Skeletal muscle tissue (tissue), 4 donors: ENCODE results near the gene MAP3K13. TPM values are rescaled to one million over a fixed set of nuclear protein-coding genes. Genes with fewer than 3 reads are reported as not detected.
"Not testable (repeated sequence)": the region's sequence is repeated elsewhere in the genome, so short reads cannot be mapped to it uniquely, and the experiment has no call there.

Experiments
- H3K27ac ChIP-seq: one replicate; pipeline ENCODE4 v1.7.0; 2013; ENCODE audit warnings: mild to moderate bottlenecking, low read depth, low read length, inconsistent platforms
- H3K27me3 ChIP-seq, 3 donors: one replicate each; pipeline ENCODE4 v1.7.0; 2013; ENCODE audit warnings: low read length in 3 of 3; ENCODE audit not compliant: control insufficient read depth in 3 of 3, insufficient read depth in 3 of 3
- H3K36me3 ChIP-seq, 3 donors: one replicate each; pipeline ENCODE4 v1.7.0; 2013; ENCODE audit warnings: low read length in 3 of 3; ENCODE audit not compliant: control insufficient read depth in 3 of 3, insufficient read depth in 3 of 3
- H3K4me1 ChIP-seq, 3 donors: one replicate each; pipeline ENCODE4 v1.7.0; 2013; ENCODE audit warnings: low read length in 3 of 3, mild to moderate bottlenecking in 3 of 3; ENCODE audit not compliant: control insufficient read depth in 3 of 3, insufficient read depth in 3 of 3
- H3K4me3 ChIP-seq, 3 donors: one replicate each; pipeline ENCODE4 v1.7.0; 2013; ENCODE audit warnings: low read length in 3 of 3
- H3K9ac ChIP-seq, 3 donors: one replicate each; pipeline ENCODE4 v1.7.0; 2013; ENCODE audit warnings: low read length in 3 of 3, mild to moderate bottlenecking in 3 of 3, moderate library complexity in 2 of 3, low read depth in 1 of 3
- H3K9me3 ChIP-seq, 3 donors: one replicate each; pipeline ENCODE4 v1.7.0; 2013; ENCODE audit warnings: low read length in 3 of 3; ENCODE audit not compliant: control insufficient read depth in 3 of 3
- total RNA-seq: library from RNA; depleted of rRNA; stranded (reverse); fragments of >200 nt; gene quantifications from one replicate; pipeline ENCODE4 v1.2.3, GENCODE V29; 2014
- donor health status: Osteomylitis.

The MAP3K13 gene
- total RNA-seq, 1 donor from 2014 or later = 9.9 TPM

- H3K27me3 ChIP-seq = no peaks in the 10 kb centered on the region
- no peaks in the 10 kb centered on the region for H3K36me3 ChIP-seq
- no peak overlapping the region for H3K4me3 ChIP-seq
- H3K27ac ChIP-seq = no peak overlapping the region
- H3K9ac ChIP-seq = no peak overlapping the region
- H3K9me3 ChIP-seq = no peaks in the 10 kb centered on the region
- peaks cover 0 to 4% (median 0%) of the 10 kb centered on the region in 3 donors for H3K4me1 ChIP-seq
Observed at GRCh38 chr3:185409957-185410356, 47.0 kb downstream of the MAP3K13 start.

- Histone ChIP-seq H3K36me3 (no peaks in the 10 kb centered on the region), H3K4me1 (no peaks in the 10 kb centered on the region), H3K27me3 (no peaks in the 10 kb centered on the region), H3K9me3 (no peaks in the 10 kb centered on the region), H3K27ac (no peak overlapping the region), H3K9ac (no peak overlapping the region), H3K4me3 (no peak overlapping the region)
Observed at GRCh38 chr3:185411133-185411532, 48.2 kb downstream of the MAP3K13 start.

GRCh38 chr3:185416513-185416912 lies 53.6 kb downstream of the MAP3K13 start:
- Histone ChIP-seq H3K9me3 (no peaks in the 10 kb centered on the region), H3K36me3 (no peaks in the 10 kb centered on the region), H3K4me3 (no peak overlapping the region), H3K27ac (no peak overlapping the region), H3K27me3 (no peaks in the 10 kb centered on the region), H3K4me1 (peaks cover 2 to 4% (median 3%) of the 10 kb centered on the region in 3 donors), H3K9ac (no peak overlapping the region)

GRCh38 chr3:185418561-185418977 lies 55.6 kb downstream of the MAP3K13 start:
- not testable (repeated sequence) for H3K27ac ChIP-seq, H3K9me3 ChIP-seq, H3K27me3 ChIP-seq, H3K4me3 ChIP-seq, H3K36me3 ChIP-seq, H3K9ac ChIP-seq
- H3K4me1 ChIP-seq = peaks cover 4 to 18% (median 4%) of the 10 kb centered on the region in 3 donors

GRCh38 chr3:185420762-185421161 lies 57.8 kb downstream of the MAP3K13 start:
- peaks cover 4 to 23% (median 4%) of the 10 kb centered on the region in 3 donors for H3K4me1 ChIP-seq
- no peak overlapping the region for H3K9ac ChIP-seq
- H3K9me3 ChIP-seq = no peaks in the 10 kb centered on the region
- H3K4me3 ChIP-seq = no peak overlapping the region
- no peaks in the 10 kb centered on the region for H3K36me3 ChIP-seq
- no peak overlapping the region for H3K27ac ChIP-seq
- no peaks in the 10 kb centered on the region for H3K27me3 ChIP-seq

- no peaks in the 10 kb centered on the region for H3K9me3 ChIP-seq
Observed at GRCh38 chr3:185421577-185422232, 58.8 kb downstream of the MAP3K13 start.

GRCh38 chr3:185422677-185423076 lies 59.7 kb downstream of the MAP3K13 start:
- Histone ChIP-seq H3K4me1 (peaks cover 4 to 23% (median 4%) of the 10 kb centered on the region in 3 donors), H3K36me3 (no peaks in the 10 kb centered on the region), H3K9me3 (no peaks in the 10 kb centered on the region), H3K27me3 (no peaks in the 10 kb centered on the region), H3K9ac (no peak overlapping the region), H3K4me3 (no peak overlapping the region), H3K27ac (no peak overlapping the region)

More at GRCh38 chr3:185421577-185422232, 58.8 kb downstream of the MAP3K13 start:
- Histone ChIP-seq H3K27ac (no peak overlapping the region), H3K27me3 (no peaks in the 10 kb centered on the region), H3K36me3 (no peaks in the 10 kb centered on the region), H3K4me3 (no peak overlapping the region), H3K4me1 (peaks cover 4 to 23% (median 4%) of the 10 kb centered on the region in 3 donors), H3K9ac (no peak overlapping the region)

- Histone ChIP-seq H3K27me3 (no peaks in the 10 kb centered on the region), H3K4me3 (no peak overlapping the region), H3K36me3 (no peaks in the 10 kb centered on the region), H3K9me3 (no peaks in the 10 kb centered on the region), H3K27ac (no peak overlapping the region), H3K4me1 (peaks cover 4 to 23% (median 4%) of the 10 kb centered on the region in 3 donors), H3K9ac (no peak overlapping the region)
Observed at GRCh38 chr3:185423178-185423577, 60.2 kb downstream of the MAP3K13 start.

- no peak overlapping the region for H3K27ac ChIP-seq
- H3K9ac ChIP-seq = no peak overlapping the region
- no peak overlapping the region for H3K4me3 ChIP-seq
- no peaks in the 10 kb centered on the region for H3K9me3 ChIP-seq
- peaks cover 3 to 6% (median 5%) of the 10 kb centered on the region in 3 donors for H3K36me3 ChIP-seq
- H3K27me3 ChIP-seq = no peaks in the 10 kb centered on the region
- H3K4me1 ChIP-seq = peaks cover 4 to 23% (median 4%) of the 10 kb centered on the region in 3 donors
Observed at GRCh38 chr3:185424435-185424834, 61.5 kb downstream of the MAP3K13 start.

- Histone ChIP-seq H3K36me3 (peaks cover 3 to 6% (median 5%) of the 10 kb centered on the region in 3 donors), H3K27ac (no peak overlapping the region), H3K9me3 (no peaks in the 10 kb centered on the region), H3K27me3 (no peaks in the 10 kb centered on the region), H3K4me3 (no peak overlapping the region), H3K4me1 (no peaks in the 10 kb centered on the region), H3K9ac (no peak overlapping the region)
Observed at GRCh38 chr3:185430375-185430774, 67.4 kb downstream of the MAP3K13 start.
